SU-DHL-6 (cell line): ENCODE measurements around the gene FBN1.

Experiments used
- CTCF ChIP-seq: fragments of 200-600 bp; sonication (generic); IDR thresholded peaks from one replicate; pipeline ENCODE4 v1.5.1; 2017; ENCODE audit warnings: antibody characterized with exemption, mild to moderate bottlenecking, low read length, moderate library complexity; ENCODE audit not compliant: insufficient read depth, poor library complexity, severe bottlenecking
- EZH2phosphoT487 ChIP-seq: fragments of 200-600 bp; sonication (generic), shearing (Covaris generic); conservative IDR thresholded peaks from 2 replicates; pipeline ENCODE4 v1.6.1; 2018; ENCODE audit warnings: mild to moderate bottlenecking, antibody characterized with exemption, low read length, moderate library complexity, mixed read lengths

DNA sequence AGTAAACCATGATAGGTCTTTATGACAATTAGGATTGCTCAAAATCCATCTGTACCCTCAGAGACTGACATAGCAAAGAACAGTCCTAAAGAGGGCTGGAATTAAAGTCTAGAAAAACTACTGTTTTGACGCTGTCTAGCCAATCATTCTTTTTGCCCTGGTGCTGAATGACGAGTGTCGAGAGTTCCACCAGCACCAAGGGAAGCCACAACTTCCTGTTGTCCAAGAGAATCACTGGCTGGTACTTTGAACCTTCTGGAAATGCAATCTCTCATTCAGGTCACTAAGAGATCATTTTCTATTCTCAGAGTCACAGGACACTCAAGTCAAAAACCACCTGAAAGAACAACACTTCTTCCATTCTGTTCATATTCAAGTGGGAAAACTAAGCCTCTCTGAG, 37.7 kb downstream of the FBN1 start:
- no peak for TF ChIP-seq CTCF
- TF ChIP-seq EZH2phosphoT487: no peak
